C4-2B (cell line): ENCODE measurements around the gene THSD8.

ENCODE experiments used
- ZFX ChIP-seq: fragments of 450-650 bp; IDR thresholded peaks from 2 replicates; pipeline ENCODE4 v1.6.1; 2017
- TF ChIP-seq, protein P1 (sequence below): fragments of 450-650 bp; conservative IDR thresholded peaks from 2 replicates; pipeline ENCODE4 v1.5.1; 2017; ENCODE audit warnings: mild to moderate bottlenecking

DNA sequence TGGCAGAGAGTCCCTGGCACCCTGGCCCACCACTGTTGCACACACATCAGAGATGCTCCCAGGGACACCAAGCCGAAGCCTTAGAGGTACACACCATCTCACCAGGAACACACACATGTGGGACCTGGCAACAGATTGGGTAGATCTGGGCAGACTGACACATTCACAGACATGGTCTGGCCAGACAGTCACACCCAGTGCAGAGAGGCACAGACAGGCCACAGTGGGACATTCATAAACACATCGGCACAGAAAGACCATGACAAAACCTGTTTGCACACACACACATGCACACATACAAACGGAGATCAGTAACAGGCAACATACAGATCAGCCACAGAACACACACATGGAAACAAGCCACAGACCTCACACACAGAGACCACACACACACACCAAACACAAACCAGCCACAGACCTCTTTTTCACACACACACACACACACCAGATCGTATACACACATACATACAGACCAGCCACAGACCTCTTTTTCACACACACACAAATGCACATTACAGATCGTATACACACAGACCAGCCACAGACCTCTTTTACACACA lies 16.9 kb upstream of the THSD8 start:
- TF ChIP-seq, protein P1, sequence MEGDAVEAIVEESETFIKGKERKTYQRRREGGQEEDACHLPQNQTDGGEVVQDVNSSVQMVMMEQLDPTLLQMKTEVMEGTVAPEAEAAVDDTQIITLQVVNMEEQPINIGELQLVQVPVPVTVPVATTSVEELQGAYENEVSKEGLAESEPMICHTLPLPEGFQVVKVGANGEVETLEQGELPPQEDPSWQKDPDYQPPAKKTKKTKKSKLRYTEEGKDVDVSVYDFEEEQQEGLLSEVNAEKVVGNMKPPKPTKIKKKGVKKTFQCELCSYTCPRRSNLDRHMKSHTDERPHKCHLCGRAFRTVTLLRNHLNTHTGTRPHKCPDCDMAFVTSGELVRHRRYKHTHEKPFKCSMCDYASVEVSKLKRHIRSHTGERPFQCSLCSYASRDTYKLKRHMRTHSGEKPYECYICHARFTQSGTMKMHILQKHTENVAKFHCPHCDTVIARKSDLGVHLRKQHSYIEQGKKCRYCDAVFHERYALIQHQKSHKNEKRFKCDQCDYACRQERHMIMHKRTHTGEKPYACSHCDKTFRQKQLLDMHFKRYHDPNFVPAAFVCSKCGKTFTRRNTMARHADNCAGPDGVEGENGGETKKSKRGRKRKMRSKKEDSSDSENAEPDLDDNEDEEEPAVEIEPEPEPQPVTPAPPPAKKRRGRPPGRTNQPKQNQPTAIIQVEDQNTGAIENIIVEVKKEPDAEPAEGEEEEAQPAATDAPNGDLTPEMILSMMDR = no peak
- TF ChIP-seq ZFX = no peak
